Keratinocyte (primary cell): ENCODE measurements around the gene TMEM167A.

ENCODE experiments used
- CTCF ChIP-seq, 3 experiments: IDR thresholded peaks in 1 of 3; conservative IDR thresholded peaks in 1 of 3; optimal IDR thresholded peaks in 1 of 3; 2 replicates in 2 of 3; 3 replicates in 1 of 3; pipeline versions ENCODE3 to v1.5.1; 2011; ENCODE audit warnings: low read length in 3 of 3, mild to moderate bottlenecking in 3 of 3, moderate library complexity in 2 of 3, control low read depth in 1 of 3, inconsistent platforms in 1 of 3; ENCODE audit not compliant: insufficient read depth in 2 of 3; ENCODE audit errors: extremely low read depth in 1 of 3
- EZH2 ChIP-seq: IDR thresholded peaks from one replicate; pipeline ENCODE4 v1.6.1; 2012; ENCODE audit warnings: inconsistent platforms, mild to moderate bottlenecking, low read length, moderate library complexity

- TF ChIP-seq CTCF (optimal IDR thresholded peaks at IDR 0.05 in 1 of 3, IDR thresholded peaks at IDR 0.05 in 1 of 3, conservative IDR thresholded peaks at IDR 0.05 in 1 of 3; ENCODE audit: extremely low read depth in 1 of 3, insufficient read depth in 2 of 3, low read length in 3 of 3), result no peak
- TF ChIP-seq EZH2, result no peak
Observed at GRCh38 chr5:83084336-83084735, 7.1 kb upstream of the TMEM167A start.
